ENCODE data around the gene BNC2.

BNC2 gene

DNA sequence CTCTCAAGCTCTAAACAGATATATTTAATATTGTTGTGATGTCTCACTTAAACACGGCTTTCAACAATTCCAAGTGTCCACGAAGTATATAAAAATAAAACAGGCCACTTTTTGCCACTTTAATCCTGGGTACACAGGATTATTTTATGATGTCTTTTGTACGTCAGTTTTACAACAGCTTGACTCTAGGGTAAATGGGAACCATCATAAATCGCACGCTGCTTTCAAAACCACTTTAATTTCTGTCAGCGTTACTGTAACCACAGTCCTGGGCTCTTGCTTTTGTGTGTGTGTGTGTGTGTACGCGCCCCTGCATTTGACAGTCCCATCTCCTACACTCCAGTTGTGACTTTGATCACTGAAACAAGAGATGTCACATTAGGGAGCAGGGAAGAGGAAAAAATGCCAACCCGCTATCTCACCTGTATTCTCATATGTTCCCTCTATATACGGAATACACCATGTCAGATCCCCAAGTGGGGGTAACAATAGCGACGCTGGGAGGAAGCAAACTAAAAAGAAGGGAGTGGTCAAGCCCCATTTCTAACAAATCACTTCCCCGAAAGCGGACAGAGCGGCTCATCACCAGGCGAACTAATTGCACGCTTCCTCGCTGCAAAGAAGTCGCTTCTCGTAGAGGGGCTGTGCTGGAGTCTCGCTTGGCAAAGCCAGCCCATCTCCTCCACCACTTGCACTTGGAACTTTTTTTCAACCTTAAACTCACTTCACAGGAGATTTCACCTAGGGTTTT, 1.2 kb downstream of the BNC2 start:
- no peak for DNase-seq

DNA sequence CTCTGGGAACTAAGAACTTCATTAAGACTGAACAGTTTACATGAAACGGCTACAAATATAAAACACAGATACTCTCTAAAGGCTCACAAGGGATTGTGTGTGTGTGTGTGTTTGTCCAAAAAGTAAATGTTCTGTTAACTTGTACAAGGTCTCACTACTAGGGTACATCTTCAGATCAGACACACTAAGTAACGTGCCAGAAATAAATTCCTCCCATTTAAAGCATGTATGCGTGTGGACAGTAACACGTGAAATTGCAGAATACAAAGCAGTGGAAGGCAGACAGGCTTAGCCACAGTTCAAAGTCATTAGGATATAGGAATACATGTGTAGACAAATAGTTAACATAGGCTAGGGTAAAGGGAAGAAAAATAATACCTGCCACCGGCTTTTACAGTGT, 1.8 kb downstream of the BNC2 start:
- DNase-seq, result peak; percentile 13

DNA sequence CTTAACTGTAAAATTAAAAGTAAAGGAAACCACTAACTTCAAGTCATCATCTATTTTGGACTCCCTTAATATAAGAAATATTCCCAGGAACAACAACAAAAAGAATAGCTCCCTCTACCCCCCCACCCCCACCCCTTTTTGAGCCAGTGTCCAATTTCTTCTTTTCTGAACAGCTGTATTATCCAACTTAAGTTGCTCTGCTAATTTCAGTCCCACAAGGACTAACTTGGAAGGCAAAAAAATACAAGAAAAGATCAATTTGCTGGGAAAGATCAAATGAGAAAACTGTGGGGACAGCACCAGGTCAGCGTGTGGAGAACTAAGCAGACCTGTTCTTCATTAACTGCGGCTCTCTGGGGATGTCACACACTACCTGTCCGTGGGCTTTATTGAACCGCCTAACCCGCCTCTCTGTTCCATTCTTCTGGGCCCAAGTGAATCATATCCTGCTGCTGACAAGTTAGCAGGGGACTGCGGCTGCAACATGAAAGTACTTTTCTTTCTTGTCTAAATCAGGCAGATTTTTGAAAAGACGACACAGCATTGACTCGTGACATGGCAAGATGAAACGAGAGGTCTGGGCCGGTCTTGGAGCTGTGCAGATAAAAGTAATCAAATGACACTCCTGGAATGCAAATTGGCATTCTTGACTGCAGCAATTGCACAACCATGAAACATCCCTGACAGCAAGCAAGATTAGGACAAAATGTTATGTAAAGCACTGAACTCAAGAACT, 2.7 kb downstream of the BNC2 start:
- peak; percentile 27 for DNase-seq

DNA sequence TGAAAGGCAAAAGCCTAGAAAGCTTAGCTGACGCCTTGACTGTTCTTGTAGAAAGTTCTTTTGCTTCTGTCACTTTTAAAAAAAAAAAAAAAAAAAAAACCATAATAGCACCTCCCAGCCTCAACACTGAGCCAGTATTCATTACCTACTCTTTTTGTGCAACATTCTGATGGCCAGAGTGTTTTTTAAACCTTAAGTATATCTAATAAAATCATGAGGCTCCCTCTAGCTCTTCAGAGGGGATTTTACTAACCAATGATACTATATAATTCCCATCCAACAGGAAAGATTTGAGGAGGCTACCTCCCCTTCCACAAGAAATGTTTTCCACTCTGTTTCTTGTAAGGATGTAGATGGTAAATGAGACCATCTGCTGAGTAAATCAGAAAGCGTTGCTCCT, 3.9 kb downstream of the BNC2 start:
- DNase-seq, result no peak

DNA sequence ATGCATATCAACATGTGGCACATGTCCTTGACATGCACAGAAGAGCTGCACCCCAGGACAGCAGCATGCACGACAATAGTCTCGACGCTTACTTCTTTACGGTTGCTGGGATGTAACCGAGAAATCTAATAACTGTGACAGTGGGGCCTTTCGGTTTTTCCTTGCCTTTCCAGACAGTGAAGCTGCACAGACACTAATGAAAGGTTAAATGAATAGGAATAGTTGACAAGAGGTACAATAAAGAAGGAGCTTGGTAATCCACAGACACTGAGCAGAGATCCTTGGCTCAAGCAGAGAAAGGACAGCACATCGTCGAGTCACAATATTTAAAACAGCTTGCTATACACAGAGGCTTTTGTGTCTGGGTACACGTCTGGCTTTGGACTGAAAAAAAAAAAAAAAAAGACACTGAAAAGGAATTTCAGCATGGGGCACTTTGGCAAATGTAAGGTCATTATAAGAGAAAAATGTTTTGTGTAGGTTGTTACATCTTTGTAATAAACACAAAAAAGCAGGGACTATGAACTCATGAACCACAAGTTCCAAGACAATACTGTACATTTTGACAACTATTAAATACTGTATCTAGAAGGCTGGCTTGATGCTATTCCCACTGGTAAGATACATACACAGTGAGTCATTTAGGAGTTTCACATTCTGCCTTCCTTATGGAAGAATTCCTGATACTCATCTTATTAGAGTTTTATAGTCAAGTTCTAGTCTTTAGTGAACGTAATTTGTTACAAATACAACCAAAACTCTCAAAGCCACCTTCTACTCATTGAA, 5.6 kb downstream of the BNC2 start:
- DNase-seq, result no peak

DNA sequence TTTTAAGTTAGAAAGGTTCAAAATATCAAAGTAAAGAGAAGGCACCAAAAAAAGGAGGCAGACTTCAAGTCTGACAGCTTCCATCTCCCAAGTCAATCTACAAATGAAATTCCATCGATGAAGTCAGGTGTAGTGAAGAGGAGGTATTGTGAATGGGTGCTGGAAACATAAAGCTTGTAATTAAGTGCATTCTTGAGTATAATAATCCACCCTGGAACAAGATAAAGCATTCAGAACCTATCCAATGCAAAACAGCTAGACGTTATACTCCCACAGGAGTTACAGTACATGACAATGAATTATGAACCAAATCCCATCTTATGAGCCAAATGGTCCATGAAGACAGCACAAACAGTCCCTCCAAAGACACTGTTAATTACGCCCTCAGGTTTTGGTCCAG, 22.3 kb downstream of the BNC2 start:
- DNase-seq, result no peak

DNA sequence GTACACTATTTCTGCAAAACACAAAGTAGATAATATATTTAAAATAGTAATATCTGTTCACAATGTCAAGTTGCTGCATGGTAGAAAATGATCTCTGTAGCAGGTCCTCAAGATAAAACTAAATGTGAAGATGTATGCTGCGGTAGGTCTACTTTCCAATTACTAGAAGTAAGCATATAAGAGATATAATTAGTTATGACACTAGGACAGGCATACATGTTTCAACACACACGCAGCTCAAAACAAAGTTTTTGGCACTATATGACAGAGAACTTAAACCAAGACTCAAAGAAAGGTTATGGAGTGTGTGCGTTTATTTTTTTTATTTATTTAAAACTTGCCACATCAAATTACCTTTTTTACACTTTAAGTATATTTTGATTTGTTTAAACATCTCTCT, 23.5 kb downstream of the BNC2 start:
- no peak for DNase-seq

DNA sequence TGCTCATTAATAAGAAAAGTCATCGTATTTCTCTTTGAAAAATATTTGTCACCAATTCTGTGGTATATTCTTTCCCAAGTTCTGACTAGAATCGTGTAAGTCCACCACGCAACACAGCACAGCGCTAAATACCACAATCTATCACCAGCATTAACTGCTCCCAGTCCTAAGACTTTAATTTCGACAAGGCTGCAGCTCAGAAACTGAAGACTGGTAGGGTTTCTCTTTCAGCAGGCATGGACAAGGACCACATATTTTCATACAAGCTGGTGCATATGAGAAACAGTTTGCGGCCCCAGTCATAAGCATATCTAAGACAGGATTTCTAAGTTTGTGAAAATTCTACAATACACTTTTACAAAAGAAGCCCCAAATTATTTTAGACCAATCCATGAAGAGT, 24.1 kb downstream of the BNC2 start:
- DNase-seq, result no peak

DNA sequence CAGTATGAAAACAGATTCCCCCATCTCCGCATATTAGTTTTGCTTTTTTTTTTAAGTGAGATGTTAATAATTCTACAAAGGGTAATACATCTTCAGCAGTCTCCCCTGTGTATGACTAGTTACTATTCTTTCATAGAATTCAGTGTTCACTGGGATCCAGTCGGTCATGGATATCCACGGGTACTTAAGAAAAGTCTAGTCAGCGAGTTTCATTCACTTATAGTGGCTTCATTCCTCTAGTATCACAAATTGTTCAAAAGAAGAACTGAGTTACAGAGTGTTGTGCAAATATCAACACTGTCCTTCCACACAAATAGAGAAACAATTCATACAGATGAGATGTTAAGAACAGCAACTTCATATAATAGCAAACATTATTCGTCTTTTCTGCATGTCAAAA, 35.7 kb downstream of the BNC2 start:
- DNase-seq, result no peak

DNA sequence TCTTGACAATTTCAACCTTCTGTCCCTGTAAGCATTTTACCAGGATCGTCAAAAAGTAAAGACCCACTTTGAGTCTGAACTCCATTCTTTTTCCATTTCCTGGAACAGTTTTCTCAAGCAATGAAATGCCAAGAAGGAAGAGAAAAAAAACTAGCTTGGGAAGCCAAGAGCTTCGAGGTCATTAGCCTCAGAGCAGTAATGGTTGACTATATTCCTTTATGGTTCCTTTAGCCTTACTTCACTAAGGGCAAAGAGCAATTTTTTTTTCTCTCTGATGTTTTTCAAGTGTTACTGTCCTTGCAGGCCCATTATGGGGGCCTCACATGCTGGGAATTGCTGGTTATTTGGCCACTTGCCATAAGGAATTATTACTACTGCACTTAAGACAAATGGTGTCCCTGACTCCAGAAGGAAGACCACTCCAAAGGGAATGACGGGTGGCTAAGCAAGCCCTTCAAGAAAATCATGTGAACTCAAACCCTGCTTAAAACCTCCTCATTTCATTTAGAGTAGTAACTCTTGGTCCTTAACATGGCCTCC, 37.1 kb downstream of the BNC2 start:
- DNase-seq, result no peak

DNA sequence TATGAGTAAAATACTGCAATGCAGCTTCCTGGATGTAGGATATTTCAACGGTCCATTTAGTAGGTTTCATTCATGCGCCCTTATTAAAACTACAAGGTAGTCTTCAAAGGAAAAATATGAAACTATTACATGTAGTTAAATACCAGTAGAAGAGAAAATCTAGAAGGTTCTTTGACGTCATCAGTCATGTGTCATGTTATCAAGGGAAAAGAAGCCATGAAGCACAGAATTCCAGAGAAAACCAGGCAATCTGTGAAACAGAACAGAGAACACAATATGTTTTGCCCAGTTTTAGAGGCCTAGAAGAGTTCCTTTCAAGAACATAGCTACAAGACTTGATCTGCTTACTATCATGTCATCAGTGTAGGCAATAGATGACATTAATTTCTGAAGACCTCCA, 38.4 kb downstream of the BNC2 start:
- no peak for DNase-seq

DNA sequence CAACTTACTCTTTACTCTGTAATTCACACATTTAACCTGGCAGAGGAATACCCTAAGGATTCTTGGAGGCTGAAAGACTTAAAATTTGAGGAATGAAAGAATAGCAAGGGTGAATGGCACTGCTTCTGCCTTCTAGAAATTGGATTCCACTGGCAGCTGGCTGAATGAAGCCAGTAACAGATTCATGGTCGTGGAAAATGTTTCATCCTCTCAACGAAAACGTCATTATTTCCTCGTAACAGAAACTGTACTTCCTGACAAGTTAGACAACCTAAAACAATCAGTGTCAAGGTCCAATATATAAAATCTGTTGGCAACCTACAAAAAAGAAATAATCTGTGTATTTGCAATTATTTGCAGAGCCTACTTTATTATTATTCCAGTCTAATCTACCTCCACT, 39.7 kb downstream of the BNC2 start:
- DNase-seq, result no peak

DNA sequence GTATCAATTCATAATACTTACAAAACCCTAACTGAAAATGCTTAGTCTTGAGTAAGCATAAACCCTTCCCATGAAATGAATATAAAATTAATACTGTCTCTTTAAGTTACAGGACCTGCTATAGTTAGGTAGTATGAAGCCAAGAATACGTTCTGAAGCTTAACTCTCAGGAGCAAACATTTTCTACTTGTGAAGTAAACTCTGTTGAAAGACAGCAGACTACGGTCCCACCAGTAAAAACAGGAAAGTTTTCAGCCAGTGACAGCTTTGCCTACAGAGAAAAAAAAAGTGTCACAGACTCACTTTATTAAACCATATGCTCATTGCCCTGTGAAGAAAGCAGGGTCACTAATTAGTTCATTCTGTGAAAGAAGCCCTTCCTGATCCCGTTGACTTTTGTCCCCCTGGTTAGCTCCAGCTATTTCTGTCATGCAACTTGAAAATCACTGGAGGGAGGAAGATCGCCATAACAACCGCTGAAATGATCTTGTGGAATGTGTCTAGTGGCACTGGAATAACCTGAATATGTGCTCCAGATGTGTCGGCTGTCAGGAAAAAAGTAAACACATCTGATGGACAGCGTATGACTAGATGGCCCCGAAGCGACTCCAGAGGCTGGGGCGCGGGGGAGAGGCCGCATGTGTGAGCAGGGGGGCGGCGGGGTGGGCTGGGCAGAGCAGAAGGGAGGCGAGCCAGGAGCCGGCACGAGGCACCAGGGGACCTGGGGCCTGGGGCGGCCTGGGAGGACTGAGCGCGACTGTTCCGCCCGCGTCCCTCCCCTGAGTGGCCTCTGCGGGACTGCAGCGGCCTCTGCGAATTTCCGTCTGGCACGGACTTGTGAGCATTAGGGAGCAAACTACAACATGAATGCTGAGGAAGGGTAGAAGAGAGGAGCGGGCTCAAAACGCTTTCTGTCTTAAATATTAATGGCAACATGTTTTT, 41.9 kb downstream of the BNC2 start:
- peak; percentile 71 for DNase-seq

DNA sequence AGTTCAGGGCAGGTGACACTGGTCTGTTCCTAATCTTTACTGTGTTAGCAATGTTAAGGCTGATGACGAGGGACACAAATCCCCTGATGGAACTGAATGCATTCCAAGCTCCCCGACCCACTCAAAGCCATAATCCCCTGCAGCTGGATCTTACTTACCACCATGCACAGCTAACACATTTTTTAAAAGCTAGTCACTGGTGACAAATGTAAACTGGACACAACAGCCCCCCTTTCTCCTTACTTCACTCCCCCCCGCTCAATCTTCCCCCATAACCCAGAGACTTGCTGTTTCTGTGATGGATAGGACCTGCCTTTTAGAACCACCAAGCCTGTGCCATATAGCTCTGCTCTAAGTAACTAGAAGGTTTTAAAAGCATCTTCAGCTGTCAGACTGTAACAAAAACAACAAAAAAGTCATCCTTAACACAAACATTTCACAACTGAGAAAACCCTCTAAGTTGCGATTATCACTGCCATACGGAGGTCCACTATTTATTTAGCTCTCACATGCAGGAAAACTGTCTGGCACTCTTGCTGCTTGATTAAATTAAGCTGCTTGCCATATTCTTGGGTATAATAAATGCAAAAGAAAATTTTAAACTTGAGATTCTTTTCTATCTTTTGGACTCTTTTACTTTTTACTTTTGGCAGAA, 44.4 kb downstream of the BNC2 start:
- no peak for DNase-seq

DNA sequence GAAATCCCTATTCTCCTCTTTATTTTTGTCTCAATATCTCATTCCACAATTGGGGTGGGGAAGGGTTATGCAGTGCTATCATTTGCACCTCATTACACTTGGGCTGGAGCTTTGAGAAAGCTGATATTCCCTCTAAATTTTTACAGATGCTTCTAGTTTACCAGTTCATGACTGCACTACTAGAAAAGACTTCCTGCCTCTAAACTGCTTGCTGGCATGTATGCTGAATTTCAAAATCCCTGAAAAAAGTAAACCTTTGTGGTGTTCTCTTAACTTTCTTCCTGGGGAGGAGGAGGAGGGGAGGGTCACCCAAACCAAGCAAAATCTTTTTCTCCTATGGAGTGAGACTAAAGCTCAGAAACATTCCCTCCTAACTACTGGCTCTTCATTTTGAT, 45.1 kb downstream of the BNC2 start:
- DNase-seq, result no peak

DNA sequence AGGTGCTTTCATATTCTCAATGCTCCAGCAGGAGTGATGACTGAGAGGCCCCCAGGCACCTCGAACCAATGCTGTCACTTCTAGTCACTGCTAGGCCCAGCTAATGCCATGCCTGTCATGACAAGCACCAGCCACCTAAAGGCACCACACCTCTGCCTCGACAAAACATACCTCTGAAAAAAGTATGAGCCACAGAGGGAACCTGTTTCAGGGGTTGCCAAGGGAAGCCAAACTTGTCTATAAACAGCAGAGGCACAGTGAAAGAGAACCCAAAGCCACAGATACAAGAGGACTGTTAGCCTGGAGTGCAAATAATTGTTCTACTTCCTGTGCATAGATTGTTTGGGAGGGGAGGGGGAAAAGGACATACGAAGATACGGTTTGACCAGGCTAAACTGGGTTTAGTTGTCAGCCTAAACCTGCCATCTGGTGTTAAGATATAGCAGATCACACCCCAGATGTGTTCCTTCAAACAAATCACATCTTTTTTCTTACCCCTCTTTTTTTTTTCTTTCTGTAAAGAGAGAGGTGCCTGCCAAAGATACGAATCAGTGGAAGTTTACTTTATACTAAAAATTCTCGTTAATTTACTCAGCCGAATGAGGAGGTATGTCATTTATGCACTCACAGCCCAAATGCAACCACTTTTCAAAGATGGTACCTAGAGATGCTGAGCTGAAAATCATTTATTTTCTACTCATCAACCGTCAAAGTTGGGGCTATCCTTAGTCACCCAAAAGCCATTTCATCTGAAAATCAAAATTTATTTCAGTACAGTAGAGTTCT, 45.7 kb downstream of the BNC2 start:
- no peak for DNase-seq

DNA sequence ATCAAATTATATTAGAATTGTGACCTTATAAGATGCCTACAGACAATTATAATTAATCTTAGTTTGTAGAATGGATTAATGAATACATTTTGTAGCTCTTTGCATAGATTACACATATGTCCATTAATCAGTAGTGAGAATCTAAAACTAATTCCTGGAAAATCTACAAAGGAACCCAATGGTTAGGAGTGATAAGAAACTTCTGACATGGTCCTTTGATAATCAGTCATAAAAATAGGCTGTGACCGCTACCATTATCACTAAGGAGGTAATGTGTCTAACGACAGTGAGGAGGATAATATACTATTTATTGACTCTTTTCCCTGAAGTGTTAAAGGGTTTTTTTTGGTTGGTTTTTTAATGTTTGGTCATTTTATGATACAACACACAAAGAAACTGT, 46.6 kb downstream of the BNC2 start:
- DNase-seq, result no peak

DNA sequence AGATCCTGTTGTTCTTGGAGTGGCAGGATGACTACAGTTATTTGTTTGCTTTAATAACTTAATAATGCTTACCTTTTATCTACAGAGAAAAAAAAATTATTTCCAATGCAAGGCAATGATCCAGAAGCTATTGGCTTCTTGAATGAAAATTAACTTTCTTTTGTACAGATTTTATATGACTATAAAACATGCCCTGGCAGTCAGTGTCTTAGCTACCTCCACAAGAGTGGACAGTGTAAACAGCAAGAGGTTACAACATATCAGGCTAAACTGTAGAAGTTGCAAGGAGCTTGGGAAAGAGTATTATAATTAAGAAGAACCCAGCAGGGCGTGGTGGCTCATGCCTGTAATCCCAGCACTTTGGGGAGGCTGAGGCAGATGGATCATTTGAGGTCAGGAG, 49.1 kb downstream of the BNC2 start:
- no peak for DNase-seq

DNA sequence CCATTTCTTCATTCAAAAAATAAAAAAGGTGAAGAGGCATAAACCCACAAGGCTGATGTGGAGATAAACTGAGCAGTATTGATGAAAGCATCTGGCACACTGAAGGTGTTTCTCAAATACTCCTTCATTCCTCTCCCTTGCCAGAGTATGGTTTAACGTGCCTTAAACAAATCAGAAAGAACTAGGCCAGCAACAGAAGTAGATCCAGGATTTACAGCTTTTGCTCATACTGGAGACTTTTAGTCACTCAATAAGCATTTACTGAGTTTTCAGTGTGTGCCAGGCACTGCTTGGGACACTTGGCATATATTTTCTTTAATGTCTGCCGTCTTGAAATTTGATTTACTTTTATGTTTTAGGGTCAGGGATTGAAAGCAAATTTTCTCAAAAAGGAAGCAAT, 53.0 kb downstream of the BNC2 start:
- no peak for DNase-seq

DNA sequence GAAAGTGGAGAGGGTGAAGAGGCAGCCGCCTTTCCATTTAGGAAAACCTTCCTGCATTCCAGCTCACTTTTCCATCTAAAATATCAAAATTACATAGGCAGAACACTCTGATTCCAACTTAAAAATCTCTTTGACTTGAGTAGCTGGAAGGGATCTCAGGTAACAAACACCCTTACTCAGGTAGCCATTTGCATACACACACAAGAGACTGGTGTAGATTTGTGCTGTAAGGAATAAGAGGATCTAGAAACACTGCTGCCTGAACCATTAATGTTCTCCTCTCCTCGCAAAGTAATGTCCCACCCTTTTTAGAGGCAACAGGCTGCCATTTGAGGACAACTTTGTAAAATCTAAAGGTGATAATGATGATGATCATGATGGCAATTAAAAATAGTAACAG, 53.5 kb downstream of the BNC2 start:
- DNase-seq, result no peak

DNA sequence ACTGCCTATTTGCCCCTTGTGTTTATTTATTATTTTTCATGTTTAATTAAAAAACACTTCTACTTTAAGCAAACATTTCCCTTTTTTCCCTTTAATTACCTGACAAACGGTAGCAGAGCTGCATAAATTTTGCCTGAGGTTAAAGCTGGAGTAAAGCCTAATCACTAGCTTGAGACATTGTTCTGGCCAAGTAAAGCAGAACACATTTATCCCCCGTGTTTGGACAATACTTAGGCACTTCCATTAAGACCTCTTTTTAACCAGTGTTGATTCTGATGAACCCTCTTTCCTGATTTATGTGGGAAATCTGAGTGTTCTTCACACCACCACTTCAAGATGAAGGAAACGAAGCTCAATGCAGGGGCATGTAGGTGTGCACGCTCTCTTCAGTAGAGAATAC, 54.5 kb downstream of the BNC2 start:
- DNase-seq, result no peak

All from right kidney (tissue), 1 donor.